ENCODE results near the gene PPL.
A peak's percentile ranks its signal among the peaks of the same experiment; 100 is the strongest.
"Not testable (repeated sequence)": the region's sequence is repeated elsewhere in the genome, so short reads cannot be mapped to it uniquely, and the experiment has no call there.

The PPL gene

DNA sequence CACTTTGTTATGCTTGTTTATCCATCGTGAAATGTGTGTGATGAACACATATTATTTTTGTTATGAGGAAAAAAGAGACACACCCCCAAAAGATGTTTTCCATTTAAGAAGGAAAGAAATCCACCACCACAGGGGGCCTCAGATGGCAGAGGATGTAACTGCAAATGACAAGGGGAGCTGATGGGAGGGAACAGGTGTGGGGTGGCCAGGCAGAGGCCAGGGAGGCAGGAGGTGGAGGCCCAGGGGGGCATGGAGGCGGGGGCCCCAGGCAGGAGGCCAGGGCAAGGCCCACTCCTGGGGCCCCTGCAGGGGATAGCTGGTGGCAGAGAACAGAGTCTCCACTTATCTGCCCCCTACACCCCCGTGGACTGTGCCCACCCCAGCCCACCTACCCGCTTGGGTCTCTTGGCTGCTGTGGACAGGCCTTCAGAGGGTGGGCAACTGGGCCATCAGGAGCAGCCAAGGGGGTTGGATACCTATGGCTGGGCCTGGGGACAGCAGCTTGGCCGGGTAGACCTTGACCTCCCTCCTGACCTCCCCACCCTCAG is 28.0 kb downstream of the PPL start:
- no peak for DNase-seq

DNA sequence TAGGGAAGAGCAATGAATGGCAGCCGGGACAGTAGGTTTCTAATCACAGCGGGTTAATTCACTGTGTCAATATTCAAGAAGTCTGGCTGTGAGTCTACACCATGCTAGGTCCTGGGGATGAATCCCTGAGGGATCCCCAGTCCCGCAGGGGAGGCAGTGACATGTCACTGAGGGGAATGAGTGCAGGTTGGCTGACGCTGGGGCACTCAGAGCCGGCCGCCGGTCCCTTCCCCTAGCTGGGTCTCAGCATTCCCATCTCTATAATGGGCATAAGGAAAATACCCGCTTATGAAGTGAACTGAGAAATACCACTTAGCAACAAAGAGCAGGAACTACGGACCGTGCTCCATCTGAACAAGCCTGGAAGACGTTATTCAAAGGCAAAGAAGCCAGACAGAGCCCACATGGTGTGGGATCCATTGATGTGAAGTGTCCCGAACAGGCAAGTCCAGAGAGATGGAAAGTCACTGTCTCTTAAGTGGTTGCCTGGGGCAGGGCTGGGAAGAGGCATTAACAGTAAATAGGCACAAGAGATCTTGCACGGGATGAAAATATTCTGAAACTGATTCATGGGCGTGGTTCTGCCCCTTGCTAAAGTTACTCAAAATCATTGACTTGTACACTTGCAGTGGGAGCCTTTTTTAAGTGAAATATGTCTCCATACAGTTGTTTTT is 31.9 kb downstream of the PPL start:
- DNase-seq, result no peak

DNA sequence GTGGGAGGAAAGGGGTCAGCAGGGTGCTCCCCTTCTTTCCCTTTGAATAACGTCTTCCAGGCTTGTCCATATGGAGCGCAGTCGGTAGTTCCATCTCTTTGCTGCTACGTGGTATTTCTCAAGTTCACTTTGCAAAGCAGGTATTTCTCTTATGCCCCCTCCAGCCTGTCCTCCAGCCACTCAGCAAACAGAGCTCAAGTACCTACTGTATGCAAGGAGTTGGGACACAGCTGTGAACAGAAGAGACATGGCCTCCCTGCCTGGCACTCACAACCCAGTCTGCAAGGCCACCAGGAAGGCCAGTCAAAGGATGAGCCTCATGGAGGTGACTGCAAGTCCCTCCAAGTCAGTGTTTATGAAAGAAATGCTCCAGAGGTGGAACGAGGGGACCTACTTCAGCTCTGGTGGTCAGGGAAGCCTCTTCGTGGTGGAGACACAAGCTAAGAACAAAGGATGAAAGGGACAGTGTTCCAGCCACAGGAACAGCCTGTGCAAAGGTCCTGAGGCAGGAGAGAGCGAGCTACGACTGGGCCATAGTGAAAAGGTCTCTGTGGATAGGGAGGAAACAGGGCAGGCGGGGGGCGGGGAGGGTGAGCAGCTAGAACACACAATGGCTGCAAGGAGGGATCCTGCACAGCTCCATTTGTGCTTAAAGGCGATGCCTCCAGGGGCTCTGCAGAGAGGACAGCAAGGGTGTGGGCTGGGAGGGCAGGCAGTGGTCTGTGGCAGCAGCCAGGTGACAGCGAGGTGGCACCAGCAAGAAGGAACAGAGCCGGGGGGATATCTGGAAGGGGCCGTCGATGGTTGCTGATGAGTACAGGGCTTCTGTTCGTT is 32.6 kb downstream of the PPL start:
- DNase-seq, result no peak

DNA sequence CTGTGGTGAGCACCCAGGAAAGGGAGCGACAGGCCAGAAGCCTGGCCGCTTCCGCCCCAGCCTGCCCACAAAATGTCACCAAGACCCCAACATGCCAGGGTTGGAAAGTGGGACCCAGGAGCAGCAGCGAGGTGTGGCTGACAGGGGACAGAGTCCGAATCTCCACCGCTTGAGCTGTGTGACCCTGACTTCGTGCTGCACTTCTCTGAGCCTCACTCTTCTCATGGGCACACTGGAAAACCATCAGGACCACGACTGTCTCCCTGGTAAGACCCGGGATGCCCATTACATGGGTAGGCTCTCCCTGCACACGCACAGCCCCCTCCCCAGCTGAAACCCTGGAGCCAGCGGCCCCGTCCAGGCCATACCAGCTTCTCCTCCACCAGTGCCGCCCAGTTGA is 34.9 kb downstream of the PPL start:
- DNase-seq, result no peak

DNA sequence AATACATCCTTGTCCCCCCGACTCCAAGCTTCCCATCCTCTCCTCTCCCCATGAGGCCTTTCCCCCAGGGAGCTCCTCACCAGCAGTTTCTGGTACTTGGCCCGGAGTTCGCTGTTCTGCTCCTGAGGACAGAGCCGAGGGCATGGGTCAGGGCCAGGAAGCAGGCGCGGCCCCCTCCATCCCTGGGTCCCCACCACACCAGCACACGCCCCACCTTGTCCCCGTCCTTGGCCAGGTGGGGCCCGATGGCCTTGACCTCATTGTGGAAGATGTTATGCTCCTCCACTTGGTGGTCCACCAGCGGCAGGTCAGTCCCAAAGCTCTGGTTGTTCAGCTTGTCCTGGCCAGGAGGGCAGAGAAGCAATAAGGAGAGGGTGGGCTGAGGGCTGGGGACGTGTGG is 36.2 kb downstream of the PPL start:
- DNase-seq, result no peak

DNA sequence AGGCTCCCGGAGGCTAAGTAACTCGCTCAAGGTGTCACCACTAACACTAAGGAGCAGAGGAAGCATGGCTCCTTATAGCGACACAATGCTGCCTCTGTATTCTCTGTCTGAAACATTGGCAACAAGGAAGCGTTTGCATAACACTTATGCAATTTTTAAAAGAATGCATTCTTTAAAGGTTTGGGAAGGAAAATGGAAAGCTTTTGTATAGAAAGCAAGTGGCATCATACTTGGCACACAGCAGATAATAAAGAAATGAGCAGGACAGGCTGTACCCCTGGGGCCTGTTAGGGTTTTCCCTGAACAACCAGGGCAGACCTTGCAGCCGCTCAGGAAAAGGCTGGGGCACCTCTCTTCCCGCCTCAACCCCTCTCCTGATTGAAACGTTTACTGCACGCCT is 36.9 kb downstream of the PPL start:
- no peak for DNase-seq

DNA sequence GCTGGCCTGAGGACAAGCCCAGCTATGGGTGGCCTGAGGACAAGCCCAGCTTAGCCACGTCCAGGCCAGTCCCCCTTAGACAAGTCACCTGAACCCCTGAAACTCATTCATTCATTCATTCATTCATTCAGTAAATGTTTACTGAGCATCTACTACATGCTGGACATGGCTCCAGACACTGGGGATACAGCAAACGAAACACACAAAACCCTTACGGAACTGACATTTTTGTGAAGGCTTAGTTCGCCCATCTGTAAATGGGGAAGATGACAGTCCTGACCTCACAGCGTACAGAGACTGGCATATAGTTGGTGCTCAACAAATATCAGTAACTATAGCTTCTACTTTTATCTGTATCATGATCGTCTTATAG is 37.5 kb downstream of the PPL start:
- no peak for DNase-seq

DNA sequence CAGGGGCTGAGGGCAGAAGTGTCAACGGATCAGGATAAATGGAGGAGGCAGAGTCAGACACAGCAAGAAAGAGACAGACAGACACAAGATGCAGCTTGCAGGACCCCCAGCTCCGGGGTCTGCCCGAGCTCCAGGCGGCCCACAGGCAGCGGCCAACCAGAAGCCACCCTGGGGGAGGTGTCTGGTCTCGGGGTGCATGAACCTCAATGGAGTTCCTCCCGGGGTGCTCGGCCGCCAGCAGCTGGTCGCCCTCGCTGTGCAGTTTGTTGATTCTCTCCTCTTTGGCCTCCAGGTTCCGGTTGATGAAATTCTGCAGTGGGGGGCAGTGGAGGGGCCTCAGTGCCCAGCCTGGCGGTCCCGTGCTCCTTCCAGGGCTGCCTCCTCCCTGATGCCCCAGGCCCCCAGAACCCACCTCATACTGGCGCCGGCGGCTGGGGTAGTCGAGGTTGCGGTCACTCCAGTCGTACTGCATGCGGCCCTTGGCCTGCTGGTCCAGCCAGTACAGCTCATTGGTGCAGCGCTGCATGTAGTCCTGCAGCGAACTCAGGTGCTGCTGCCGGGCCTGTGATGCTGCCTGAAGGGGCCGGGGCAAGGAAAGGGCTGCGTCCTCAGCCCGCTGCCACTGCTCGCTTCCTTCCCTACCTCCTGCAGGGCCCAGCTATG is 38.0 kb downstream of the PPL start:
- no peak for DNase-seq

DNA sequence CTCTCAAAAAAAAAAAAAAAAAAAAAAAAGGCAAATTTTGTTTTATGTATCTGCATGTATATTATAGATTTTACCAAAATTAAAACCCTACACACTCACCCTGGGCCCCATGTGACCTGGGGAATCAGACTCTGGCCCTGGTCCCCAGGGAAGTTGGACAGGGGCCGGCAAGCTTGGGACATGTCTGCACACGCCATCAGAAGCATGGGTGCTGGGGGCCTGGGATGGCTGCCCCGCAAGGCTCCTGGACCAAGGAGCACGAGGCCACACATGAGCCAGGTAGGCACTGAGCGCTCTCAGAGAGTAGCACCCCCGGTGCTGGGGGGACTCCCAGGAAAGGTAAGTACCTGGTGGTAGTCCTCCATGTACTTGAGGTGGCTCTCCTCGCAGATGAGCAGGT is 39.6 kb downstream of the PPL start:
- DNase-seq, result no peak

DNA sequence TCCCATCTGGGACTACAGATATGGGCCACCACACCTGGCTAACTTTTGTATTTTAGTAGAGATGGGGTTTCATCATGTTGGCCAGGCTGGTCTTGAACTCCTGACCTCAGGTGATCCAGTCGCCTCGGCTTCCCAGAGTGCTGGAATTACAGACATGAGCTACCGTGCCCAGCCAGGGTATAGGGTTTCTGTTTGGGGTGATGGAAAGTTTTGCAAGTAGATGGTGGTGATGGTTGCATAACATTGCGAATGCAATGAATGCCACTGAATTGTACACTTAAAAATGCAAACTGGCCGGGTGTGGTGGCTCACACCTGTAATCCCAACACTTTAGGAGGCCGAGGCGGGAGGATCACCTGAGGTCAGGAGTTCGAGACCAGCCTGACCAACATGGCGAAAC is 40.2 kb downstream of the PPL start:
- DNase-seq, result not testable (repeated sequence)

DNA sequence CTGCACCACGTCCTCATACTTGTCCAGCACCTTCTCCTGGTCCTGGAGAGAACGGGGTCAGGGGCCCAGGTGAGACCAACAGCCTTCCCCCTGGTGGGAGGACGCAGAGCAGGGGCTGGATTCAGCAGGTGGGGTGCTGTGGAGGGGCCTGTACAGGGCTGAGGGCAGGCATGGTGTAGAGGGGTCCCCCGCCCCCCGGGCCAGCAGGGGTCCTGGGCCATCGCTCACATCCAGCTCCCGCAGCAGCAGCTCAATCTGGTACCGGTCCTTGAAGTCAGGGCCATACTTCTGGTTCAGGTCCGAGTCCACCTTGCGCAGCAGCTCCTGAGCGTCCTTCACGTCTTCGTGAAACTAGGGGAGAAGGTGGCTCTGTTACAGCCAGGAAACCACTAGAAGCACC is 41.6 kb downstream of the PPL start:
- no peak for DNase-seq

DNA sequence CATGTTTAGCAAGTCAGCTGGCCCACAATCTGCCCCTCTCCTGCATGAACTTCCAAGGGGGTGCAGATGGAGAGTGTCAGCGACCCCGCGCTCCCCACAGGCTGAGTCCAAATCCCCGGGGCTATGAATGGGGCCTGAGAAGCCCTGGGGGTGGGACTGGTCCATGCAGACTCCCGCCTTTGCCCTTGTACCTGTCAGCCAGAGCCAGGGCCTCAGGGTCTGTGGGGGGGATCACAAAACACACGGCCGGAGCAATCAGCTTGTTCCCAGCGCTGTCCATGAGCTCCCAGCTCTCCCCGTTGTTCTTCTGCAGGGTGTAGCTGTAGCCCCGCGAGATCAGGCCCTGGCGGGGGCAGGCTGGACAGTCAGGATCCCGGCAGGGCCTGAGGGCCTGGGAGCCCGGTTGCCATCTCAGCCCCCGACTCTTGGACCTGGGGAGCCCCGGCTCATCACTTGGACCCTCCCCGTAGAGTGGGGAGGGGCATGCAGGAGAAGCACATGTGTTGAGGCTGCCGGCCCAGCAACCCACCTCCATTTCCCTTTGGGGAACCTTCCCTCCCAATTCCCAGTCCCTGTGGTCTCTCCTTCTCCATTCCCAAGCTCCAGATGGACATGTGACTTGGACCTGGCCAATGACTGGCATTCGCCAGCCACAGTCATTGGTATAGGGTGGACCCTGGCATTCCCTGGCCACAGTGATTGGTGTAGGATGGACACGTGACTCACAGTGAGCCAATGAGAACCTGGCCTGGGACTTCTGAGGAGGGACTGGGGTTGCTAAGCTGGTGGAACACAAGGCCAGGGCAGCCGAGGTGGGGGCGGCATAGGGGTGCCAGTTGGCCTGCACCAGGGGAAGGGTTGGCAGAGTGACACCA is 42.4 kb downstream of the PPL start:
- DNase-seq, result no peak

DNA sequence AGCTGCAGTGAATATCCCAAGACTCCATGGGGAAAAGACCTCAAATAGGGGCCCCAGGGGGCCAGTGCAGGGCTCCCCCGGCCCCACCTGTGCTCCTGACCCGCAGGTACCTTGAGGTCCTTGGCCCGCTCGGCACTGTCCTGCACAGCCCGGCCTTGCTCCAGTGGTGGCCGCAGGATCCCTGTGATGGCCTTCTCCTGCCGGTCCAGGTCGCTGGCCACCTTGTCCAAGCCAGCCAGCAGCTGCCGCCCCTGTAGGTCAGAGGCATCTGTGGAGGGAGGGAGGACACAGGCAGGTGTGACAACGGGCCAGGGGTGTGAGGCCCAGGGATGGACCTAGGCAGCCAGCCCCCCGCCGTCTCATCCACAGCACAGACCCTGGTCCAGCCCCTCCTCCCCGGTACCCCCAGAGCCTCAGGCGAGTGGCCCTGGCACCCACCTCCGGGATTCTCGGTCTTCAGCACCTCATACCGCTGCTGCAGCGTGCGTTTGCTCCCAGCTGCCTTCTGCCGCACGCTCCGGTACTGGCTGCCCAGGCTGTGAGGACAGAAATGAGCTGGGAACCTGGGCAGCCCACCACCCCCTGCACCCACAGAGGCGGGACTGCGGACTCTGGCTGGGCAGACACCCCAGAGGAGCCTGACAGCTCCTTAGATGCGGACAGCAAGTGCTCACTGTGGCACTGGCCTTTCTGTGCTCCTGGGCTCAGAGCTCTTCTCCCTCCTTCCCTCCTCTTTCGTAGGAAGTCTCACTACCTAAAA is 43.7 kb downstream of the PPL start:
- no peak for DNase-seq

DNA sequence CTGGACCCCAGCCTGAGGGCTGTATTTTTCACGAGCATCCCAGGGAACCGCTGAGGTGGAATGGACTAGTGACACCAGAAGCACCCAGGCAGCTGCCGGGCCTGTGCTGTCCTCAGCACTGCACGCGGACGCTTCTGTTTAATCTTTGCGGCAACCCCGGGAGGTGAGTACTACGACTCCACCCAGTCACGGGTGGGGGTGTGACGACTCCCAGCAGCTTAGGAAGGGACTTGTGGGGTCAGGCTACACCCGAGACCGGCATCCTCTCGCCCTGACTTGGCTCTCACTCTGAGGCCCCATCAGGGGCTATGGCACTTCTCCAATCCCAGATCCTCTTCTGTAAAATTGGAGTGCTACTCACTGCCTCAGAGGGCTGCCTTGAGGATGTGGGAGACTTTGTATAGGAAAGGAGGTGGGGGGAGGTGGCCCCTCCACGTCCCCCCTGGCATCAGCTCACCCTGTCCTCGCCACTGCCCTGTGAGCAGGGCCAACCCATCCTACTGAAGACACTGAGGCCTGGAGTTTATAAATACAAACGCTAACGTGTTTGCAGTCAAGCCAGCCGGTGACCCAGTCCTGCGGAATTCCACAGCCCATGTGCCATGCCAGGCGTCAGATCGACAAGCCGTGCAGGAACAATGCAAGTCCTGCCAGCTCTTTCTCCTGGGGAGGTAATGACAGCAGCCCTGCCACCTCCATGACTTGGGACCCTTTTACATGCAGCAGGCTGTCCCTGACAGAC is 44.4 kb downstream of the PPL start:
- peak; percentile 12 to 53 for DNase-seq

DNA sequence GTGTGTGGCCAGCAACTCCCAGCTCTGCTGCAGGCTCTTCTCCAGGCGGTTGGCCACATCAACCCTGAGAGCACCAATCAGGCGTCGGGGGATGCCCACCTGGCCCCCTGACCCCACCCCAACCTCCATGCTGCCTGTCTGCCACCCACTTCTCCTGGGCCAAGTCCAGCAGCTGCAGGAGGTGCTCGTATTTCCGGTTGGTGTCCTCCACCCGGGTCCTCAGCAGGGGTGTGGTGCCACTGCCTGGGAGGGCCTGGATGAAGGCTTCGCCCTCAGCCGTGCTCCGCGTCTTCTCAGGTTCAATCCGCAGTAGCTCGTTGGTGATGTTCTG is 45.1 kb downstream of the PPL start:
- no peak for DNase-seq

DNA sequence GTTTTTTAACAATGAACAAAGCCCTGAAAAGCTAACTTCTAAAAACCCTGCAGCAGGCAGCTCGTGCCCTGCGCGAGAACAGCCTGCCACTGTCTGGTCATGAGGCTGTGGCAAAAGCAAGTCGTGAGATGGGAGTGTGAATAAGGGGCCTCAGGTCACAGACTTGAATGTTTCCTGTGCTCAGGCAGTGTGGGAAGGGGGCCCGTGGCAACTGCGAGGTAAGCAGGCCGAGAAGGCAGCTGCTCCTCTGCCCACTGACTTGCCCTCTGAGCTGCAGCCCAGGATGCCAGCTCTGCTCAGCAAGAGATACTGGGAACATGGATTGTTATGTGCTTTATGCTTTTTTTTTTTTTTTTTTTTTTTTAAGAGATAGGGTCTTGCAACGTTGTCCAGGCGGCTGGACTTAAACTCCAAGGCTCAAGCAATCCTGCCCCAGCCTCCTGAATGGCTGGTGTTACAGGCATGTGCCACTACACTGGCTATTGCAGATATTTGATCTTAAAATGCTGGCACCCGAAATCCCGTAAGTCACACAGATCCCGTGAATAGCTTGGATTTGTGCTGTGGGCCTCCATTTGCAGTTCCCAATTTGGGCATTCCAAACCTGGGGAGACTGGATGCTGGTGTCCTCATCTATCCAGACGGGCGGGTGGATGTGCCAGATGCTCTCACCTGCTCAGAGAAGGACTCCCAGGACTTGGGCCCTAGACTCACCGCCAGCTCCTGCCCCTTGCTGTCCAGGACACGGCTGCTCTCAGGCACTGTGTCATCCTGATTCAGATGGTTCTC is 45.7 kb downstream of the PPL start:
- no peak for DNase-seq

DNA sequence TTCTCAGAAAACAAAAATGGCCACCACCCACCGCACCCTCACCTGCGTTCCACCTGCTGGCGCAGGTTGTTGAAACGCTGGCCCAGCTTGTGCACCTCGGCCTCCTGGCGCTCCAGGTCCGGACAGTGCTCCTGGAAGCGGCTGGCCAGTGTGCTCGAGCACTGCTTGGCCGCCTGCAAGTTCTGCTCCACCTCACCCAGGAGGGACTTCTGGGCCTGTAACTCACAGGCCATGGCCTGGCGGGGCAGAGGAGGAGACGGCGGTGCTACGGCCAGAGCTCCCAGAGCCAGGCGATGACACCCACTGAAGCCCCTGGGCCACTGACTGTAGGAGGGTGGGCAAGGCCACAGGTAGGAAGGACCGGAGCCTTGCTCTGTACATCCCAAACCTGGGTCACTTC is 46.3 kb downstream of the PPL start:
- DNase-seq, result no peak

DNA sequence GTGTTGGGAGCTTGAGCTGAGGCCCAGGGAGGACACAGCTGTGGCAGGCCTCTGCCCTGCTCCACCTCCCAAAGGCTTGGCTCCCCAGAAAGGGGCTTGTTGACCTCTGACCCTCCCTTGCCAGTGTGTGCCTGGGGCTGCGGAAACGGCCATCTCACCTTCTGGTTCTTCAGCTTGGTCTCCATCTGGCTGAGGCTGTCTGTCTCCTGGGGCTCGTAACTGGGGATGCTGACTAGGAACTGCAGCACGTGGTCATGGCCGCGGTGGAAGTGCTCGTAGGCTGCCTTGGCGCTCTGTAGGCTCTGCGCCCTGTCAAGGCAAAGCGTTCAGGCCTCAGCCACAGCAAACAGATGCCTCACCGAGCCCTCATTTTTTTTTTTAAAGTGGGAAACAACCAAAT is 46.9 kb downstream of the PPL start:
- no peak for DNase-seq

DNA sequence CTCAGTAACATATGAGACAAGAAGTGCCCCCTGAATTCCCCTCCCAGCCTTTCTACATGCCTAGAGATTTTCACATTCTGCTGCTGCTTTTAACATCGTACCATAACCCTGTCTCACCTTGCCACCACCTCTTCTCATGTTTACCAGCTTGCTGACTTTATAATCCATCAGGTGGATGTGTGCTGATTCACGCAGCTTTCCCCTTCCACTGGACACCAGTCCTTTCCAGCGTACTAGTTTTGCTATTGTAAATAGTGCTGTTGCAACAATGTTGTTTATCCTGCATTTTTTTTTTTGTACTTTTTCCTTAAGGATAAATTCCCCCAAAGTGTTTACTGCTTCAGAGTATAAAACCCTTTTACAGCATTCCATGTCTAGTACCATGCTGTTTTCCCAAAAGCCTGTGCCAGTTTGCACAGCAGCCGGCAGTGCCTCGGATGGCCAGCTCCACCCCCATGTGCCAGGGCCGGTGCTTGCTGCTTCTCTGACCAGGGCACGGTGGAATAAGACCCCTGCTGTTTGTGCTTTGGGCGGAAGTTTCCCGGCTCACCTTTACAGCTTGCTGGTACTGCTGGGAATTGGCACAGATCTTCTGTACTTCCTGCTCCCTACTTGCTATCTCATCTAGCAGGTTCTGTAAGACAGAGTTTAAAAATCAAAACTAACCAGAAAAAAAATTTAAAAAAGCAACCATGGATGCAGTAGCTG is 48.4 kb downstream of the PPL start:
- no peak for DNase-seq

DNA sequence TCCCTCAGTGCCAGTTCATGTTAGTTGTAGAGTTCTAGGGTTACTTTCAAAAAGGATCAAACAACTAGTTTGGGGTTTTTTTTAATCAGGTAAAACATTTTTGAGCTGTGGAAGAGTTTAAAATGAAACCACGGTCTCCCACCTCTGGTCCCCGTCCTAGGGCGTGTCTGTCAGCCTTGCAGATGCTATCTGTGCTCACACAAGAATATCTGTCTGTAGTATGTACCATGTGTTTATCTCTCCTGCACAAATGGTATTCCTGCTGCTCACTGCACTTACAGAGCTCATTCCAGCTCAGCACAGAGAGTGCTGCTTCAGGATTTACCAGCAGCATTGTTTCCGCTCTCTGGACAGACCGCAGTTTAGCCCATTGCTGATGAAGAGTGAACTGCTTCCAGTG is 50.8 kb downstream of the PPL start:
- DNase-seq, result no peak
